GM19328 (cell line): Measurements from ENCODE around the gene HOXB5.

ENCODE experiments used
- ATAC-seq: cut with Tn5 transposase; IDR thresholded peaks from one replicate; pipeline ENCODE4 v1.9.1; 2021; ENCODE audit warnings: mild to moderate bottlenecking, moderate library complexity; ENCODE audit not compliant: unreplicated experiment

The HOXB5 gene

GRCh38 chr17:48605409-48605919, 11.9 kb upstream of the HOXB5 start:
- no peak for ATAC-seq

- no peak for ATAC-seq
Measured at GRCh38 chr17:48604770-48605329, 11.3 kb upstream of the HOXB5 start, which contains the start of gene HOXB6. HOXB6 (minus strand) TSS chr17:48604986; CDS start chr17:48598150, 6,836 bp downstream.

GRCh38 chr17:48603959-48604769, 10.6 kb upstream of the HOXB5 start:
- no peak for ATAC-seq

- ATAC-seq, result no peak
Measured at GRCh38 chr17:48601539-48602425, 8.2 kb upstream of the HOXB5 start.

- no peak for ATAC-seq
Measured at GRCh38 chr17:48601207-48601538, 7.6 kb upstream of the HOXB5 start.

- ATAC-seq, result no peak
Measured at GRCh38 chr17:48600244-48601098, 6.9 kb upstream of the HOXB5 start.

GRCh38 chr17:48599354-48599753, 5.8 kb upstream of the HOXB5 start:
- no peak for ATAC-seq

GRCh38 chr17:48598736-48599135, 5.2 kb upstream of the HOXB5 start:
- ATAC-seq, result no peak

- ATAC-seq, result no peak
Measured at GRCh38 chr17:48597778-48598631, 4.4 kb upstream of the HOXB5 start.

GRCh38 chr17:48597528-48597777, 3.9 kb upstream of the HOXB5 start:
- ATAC-seq, result no peak

- ATAC-seq, result no peak
Measured at GRCh38 chr17:48596735-48597527, 3.4 kb upstream of the HOXB5 start.

- no peak for ATAC-seq
Measured at GRCh38 chr17:48596000-48596734, 2.6 kb upstream of the HOXB5 start.

- ATAC-seq, result no peak
Measured at GRCh38 chr17:48595278-48595999, 1.9 kb upstream of the HOXB5 start.

GRCh38 chr17:48594538-48595277, 1.1 kb upstream of the HOXB5 start:
- ATAC-seq, result no peak

GRCh38 chr17:48593840-48594537, 410 bp upstream of the HOXB5 start:
- no peak for ATAC-seq

- no peak for ATAC-seq
Measured at GRCh38 chr17:48592577-48592976, 1.0 kb downstream of the HOXB5 start.
